Activated CD4-positive, alpha-beta T cell treated with anti-CD3 and anti-CD28 coated beads for 36 hours (primary cell): ENCODE measurements around the gene DNAH1. TPM values are rescaled to one million over a fixed set of nuclear protein-coding genes. Genes with fewer than 3 reads are reported as not detected.

Source experiments
- ATAC-seq: fragments of 200-7000 bp; cut with Tn5 transposase; one replicate; pipeline ENCODE4 v1.10.0; 2021; ENCODE audit warnings: mild to moderate bottlenecking, moderate library complexity
- CTCF ChIA-PET: fragments of 350-600 bp; sonication (Branson Sonifier 250); formaldehyde crosslinking; loops from one replicate; lab custom pipeline; 2021; ENCODE audit warnings: antibody characterized with exemption; lab: Charles Lee
- POLR2A ChIA-PET: fragments of 350-600 bp; sonication (Branson Sonifier 250); formaldehyde crosslinking; loops from one replicate; lab custom pipeline; 2021; ENCODE audit warnings: antibody characterized with exemption, inconsistent platforms; lab: Charles Lee
- DNase-seq: peaks from one replicate; pipeline ENCODE4 v3.0.0-alpha.2; 2020
- H3K27ac Mint-ChIP-seq: one replicate; pipeline ENCODE4 v1.8.0; 2021; ENCODE audit warnings: mixed read lengths
- H3K27me3 Mint-ChIP-seq: one replicate; pipeline ENCODE4 v1.8.0; 2021; ENCODE audit warnings: mixed read lengths
- H3K36me3 Mint-ChIP-seq: one replicate; pipeline ENCODE4 v1.8.0; 2021; ENCODE audit warnings: low read depth, mixed read lengths
- H3K4me1 Mint-ChIP-seq: one replicate; pipeline ENCODE4 v1.8.0; 2021; ENCODE audit warnings: mixed read lengths
- H3K4me3 Mint-ChIP-seq: one replicate; pipeline ENCODE4 v1.8.0; 2021; ENCODE audit warnings: mild to moderate bottlenecking, moderate library complexity, mixed read lengths
- H3K9me3 Mint-ChIP-seq: one replicate; pipeline ENCODE4 v1.8.0; 2021; ENCODE audit warnings: low read depth, mixed read lengths
- intact Hi-C, 2 experiments: fragments of 100-400 bp; cut with DNase I in 1 of 2; cut with micrococcal nuclease in 1 of 2; formaldehyde crosslinking; loops; one replicate each; pipeline versions ENCODE4 v1.14.2 to v1.15.1; 2022 to 2024; cut with DNase I, micrococcal nuclease
- total RNA-seq, 2 experiments: library from RNA; stranded (reverse); gene quantifications; one replicate each; pipeline ENCODE4 v1.2.3, GENCODE V29; 2021

DNAH1 gene
- total RNA-seq, 2 experiments from 2014 or later: 7.4 to 10.1 TPM

- Mint-ChIP-seq H3K36me3 (peaks cover 5% of the 10 kb centered on the region), H3K27ac (no peak overlapping the region), H3K4me1 (no peaks in the 10 kb centered on the region), H3K27me3 (no peaks in the 10 kb centered on the region), H3K4me3 (no peak overlapping the region), H3K9me3 (no peaks in the 10 kb centered on the region)
- no peak for DNase-seq
- POLR2A ChIA-PET: no interaction called here
- ATAC-seq: no peak
- CTCF ChIA-PET: no interaction called here
- intact Hi-C loops: no loop called here
Observed at GRCh38 chr3:52393131-52393807, 77.2 kb downstream of the DNAH1 start.

DNA sequence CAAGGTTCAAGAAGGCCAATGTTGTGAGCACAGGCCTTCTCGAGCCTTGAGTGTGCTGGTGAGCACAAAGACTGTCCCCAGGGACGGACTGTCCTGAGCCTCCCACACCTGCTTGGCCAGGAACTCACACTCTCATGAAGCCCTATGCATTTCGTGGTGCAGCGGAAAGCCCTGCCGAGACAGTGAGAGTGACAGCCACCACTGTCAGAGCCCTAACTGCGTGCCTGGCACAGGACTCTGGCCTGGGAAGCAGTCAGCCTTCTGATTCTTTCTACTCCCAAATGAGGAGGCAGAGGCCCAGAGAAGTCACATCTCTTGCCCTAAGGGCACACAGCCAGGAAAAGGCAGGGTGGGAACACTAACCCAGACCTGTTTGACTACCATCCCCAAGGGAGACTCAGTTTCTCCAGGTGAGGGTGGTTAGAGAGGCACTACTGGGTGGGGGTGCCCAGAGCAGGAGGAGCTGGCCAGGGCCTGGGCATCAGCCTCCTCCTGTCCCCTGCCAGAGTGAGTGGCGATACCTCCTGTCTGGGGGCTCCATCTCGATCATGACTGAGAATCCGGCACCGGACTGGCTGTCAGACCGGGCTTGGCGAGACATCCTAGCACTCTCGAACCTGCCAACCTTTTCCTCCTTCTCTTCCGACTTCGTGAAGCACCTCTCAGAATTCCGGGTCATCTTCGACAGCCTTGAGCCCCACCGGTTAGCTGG lies 78.0 kb downstream of the DNAH1 start:
- intact Hi-C loops: no loop called here
- DNase-seq (no peak), ATAC-seq (no peak)
- ChIA-PET POLR2A (no interaction called here), CTCF (interaction anchor here (0.8 kb wide), 1 partner anchor 19 kb away, joined by 3 read pairs; no protein-coding TSS in a partner anchor)
- H3K36me3 Mint-ChIP-seq: peaks cover 8% of the 10 kb centered on the region
- H3K4me1 Mint-ChIP-seq: no peaks in the 10 kb centered on the region
- no peak overlapping the region for H3K4me3 Mint-ChIP-seq
- H3K27me3 Mint-ChIP-seq: no peaks in the 10 kb centered on the region
- no peaks in the 10 kb centered on the region for H3K9me3 Mint-ChIP-seq
- H3K27ac Mint-ChIP-seq: no peak overlapping the region

DNA sequence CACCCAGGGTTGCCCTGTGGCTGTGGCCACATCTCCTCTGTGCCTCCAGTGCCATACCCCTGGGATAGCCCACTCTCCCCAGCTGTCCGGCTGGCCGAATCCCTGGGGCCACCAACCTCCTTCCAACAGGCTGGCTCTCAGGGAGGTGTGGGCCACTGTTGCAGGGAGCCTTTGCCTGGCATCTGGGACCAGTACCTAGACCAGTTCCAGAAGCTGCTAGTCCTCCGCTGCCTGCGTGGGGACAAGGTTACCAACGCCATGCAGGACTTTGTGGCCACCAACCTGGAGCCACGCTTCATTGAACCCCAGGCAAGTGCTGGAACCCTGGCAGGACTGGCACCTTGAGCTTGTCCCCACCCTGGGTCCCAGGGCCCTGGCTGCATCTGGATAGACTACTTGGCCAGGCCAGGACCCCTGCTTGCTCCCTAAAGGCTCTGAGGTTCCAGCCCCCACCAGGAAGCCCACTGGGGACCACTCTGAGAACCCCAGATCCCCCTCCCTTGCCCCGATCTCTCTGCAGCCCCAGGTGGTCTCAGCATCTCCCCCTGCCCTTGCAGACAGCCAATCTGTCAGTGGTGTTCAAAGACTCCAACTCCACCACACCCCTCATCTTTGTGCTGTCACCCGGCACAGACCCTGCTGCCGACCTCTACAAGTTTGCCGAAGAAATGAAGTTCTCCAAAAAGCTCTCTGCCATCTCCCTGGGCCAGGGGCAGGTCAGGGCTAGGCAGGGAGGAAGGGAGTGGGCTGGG lies 78.8 kb downstream of the DNAH1 start:
- Mint-ChIP-seq H3K27ac (no peak overlapping the region), H3K4me3 (no peak overlapping the region), H3K9me3 (no peaks in the 10 kb centered on the region), H3K36me3 (peaks cover 8% of the 10 kb centered on the region), H3K27me3 (no peaks in the 10 kb centered on the region), H3K4me1 (no peaks in the 10 kb centered on the region)
- ChIA-PET CTCF (interaction anchor here (0.6 to 0.8 kb wide), 2 partner anchors 18 to 44 kb away, joined by 3 read pairs; no protein-coding TSS in a partner anchor), POLR2A (no interaction called here)
- ATAC-seq: no peak
- intact Hi-C loops: no loop called here
- DNase-seq: no peak

- peaks cover 8% of the 10 kb centered on the region for H3K36me3 Mint-ChIP-seq
- ATAC-seq (no peak), DNase-seq (no peak)
- H3K9me3 Mint-ChIP-seq: no peaks in the 10 kb centered on the region
- H3K4me3 Mint-ChIP-seq: no peak overlapping the region
- POLR2A ChIA-PET: no interaction called here
- intact Hi-C loops: no loop called here
- CTCF ChIA-PET: interaction anchor here (0.6 kb wide), 1 partner anchor 43 kb away, joined by 3 read pairs; no protein-coding TSS in a partner anchor
- H3K27ac Mint-ChIP-seq: no peak overlapping the region
- no peaks in the 10 kb centered on the region for H3K4me1 Mint-ChIP-seq
- no peaks in the 10 kb centered on the region for H3K27me3 Mint-ChIP-seq
Observed at GRCh38 chr3:52395503-52395865, 79.4 kb downstream of the DNAH1 start.

GRCh38 chr3:52396011-52396906 lies 80.1 kb downstream of the DNAH1 start:
- intact Hi-C loops: no loop called here
- no peak overlapping the region for H3K27ac Mint-ChIP-seq
- ChIA-PET POLR2A (no interaction called here), CTCF (interaction anchor here (0.6 kb wide), 1 partner anchor 43 kb away, joined by 3 read pairs; no protein-coding TSS in a partner anchor)
- H3K27me3 Mint-ChIP-seq: no peaks in the 10 kb centered on the region
- peaks cover 11% of the 10 kb centered on the region for H3K36me3 Mint-ChIP-seq
- no peaks in the 10 kb centered on the region for H3K9me3 Mint-ChIP-seq
- DNase-seq (no peak), ATAC-seq (no peak)
- H3K4me3 Mint-ChIP-seq: no peak overlapping the region
- H3K4me1 Mint-ChIP-seq: no peaks in the 10 kb centered on the region

DNA sequence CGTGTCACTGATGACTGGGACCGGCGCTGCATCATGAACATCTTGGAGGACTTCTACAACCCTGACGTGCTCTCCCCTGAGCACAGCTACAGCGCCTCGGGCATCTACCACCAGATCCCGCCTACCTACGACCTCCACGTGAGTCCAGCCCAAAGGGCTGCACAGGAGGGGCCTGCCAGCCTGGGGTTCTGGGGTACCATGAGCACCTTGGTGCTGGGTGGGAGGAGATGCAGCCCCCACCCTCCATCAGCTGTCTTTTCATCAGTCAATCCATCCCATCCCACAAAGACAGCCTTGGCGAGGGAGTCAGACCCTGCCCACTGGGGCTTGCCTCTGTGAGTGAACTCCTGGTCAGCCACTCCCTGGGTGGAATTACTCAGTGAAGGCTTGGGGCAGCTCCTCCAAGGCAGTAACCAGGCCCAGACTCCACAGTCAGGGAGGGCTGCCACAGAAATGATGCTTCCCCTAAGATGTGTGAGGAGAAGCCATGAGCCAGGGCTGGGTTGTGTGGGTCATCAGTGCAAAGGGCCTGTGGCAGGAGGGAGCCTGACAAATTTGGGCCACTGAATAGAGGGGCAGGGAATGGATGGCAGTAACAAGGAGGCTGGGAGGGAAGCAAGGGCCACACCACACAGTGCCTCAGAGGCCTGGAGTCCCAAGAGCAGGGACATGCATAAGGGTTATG lies 80.9 kb downstream of the DNAH1 start:
- no peaks in the 10 kb centered on the region for H3K27me3 Mint-ChIP-seq
- POLR2A ChIA-PET: no interaction called here
- intact Hi-C loops: no loop called here
- H3K27ac Mint-ChIP-seq: no peak overlapping the region
- no peak for DNase-seq
- ATAC-seq: no peak
- no peak overlapping the region for H3K4me3 Mint-ChIP-seq
- CTCF ChIA-PET: no interaction called here
- no peaks in the 10 kb centered on the region for H3K4me1 Mint-ChIP-seq
- H3K9me3 Mint-ChIP-seq: no peaks in the 10 kb centered on the region
- H3K36me3 Mint-ChIP-seq: peaks cover 11% of the 10 kb centered on the region

- ChIA-PET CTCF (interaction anchor here (0.9 kb wide), 1 partner anchor 17 kb away, joined by 3 read pairs; no protein-coding TSS in a partner anchor), POLR2A (no interaction called here)
- no peak for DNase-seq
- Mint-ChIP-seq H3K36me3 (peaks cover 12% of the 10 kb centered on the region), H3K27me3 (no peaks in the 10 kb centered on the region), H3K27ac (no peak overlapping the region), H3K9me3 (no peaks in the 10 kb centered on the region), H3K4me3 (no peak overlapping the region), H3K4me1 (no peaks in the 10 kb centered on the region)
- ATAC-seq: no peak
- intact Hi-C loops: no loop called here
Observed at GRCh38 chr3:52397676-52398399, 81.7 kb downstream of the DNAH1 start.

GRCh38 chr3:52398670-52399081 lies 82.6 kb downstream of the DNAH1 start:
- POLR2A ChIA-PET: no interaction called here
- CTCF ChIA-PET: interaction anchor here (0.9 kb wide), 1 partner anchor 18 kb away, joined by 3 read pairs; no protein-coding TSS in a partner anchor
- intact Hi-C loops: no loop called here
- H3K36me3 Mint-ChIP-seq: peaks cover 14% of the 10 kb centered on the region
- H3K4me1 Mint-ChIP-seq: no peaks in the 10 kb centered on the region
- H3K27ac Mint-ChIP-seq: no peak overlapping the region
- ATAC-seq (no peak), DNase-seq (no peak)
- H3K9me3 Mint-ChIP-seq: no peaks in the 10 kb centered on the region
- H3K27me3 Mint-ChIP-seq: no peaks in the 10 kb centered on the region
- no peak overlapping the region for H3K4me3 Mint-ChIP-seq

GRCh38 chr3:52399131-52399530 lies 83.0 kb downstream of the DNAH1 start:
- ATAC-seq: no peak
- Mint-ChIP-seq H3K27me3 (no peaks in the 10 kb centered on the region), H3K4me3 (no peak overlapping the region), H3K27ac (no peak overlapping the region), H3K4me1 (no peaks in the 10 kb centered on the region), H3K9me3 (no peaks in the 10 kb centered on the region), H3K36me3 (peaks cover 19% of the 10 kb centered on the region)
- no peak for DNase-seq
- ChIA-PET CTCF (interaction anchor here (2.0 kb wide), 1 partner anchor 13 kb away, joined by 6 read pairs; no protein-coding TSS in a partner anchor), POLR2A (no interaction called here)
- intact Hi-C loops: no loop called here

DNA sequence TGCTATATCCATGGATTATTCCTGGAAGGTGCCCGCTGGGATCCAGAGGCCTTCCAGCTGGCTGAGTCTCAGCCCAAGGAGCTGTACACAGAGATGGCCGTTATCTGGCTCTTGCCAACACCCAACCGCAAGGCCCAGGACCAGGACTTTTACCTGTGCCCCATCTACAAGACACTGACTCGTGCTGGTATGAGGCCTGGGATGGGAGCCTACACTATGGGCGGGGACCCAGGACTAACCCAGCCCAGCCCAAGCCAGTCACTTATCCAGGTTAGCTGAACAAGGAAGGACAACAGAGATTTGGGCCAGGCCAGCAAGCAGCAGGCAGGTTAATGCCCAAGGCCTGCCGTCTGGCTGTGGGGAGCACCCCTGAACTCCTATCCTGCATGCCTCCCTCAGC lies 83.5 kb downstream of the DNAH1 start:
- no peak overlapping the region for H3K27ac Mint-ChIP-seq
- POLR2A ChIA-PET: no interaction called here
- peaks cover 21% of the 10 kb centered on the region for H3K36me3 Mint-ChIP-seq
- ATAC-seq (no peak), DNase-seq (no peak)
- no peaks in the 10 kb centered on the region for H3K27me3 Mint-ChIP-seq
- CTCF ChIA-PET: interaction anchor here (2.0 kb wide), 1 partner anchor 13 kb away, joined by 6 read pairs; no protein-coding TSS in a partner anchor
- H3K4me3 Mint-ChIP-seq: no peak overlapping the region
- intact Hi-C loops: no loop called here
- H3K4me1 Mint-ChIP-seq: no peaks in the 10 kb centered on the region
- no peaks in the 10 kb centered on the region for H3K9me3 Mint-ChIP-seq
